Suprapubic skin (tissue), 4 donors: ENCODE results near the gene ETV7. TPM values are rescaled to one million over a fixed set of nuclear protein-coding genes. Genes with fewer than 3 reads are reported as not detected.

Experiments
- DNase-seq, 2 donors: peaks; one replicate each; pipeline ENCODE4 v3.0.0-alpha.2; 2019; ENCODE audit warnings: low spot score in 2 of 2
- H3K27ac ChIP-seq: fragments of 200-600 bp; sonication (generic); one replicate; pipeline ENCODE4 v1.5.1; 2019
- H3K27me3 ChIP-seq: fragments of 200-600 bp; sonication (generic); one replicate; pipeline ENCODE4 v1.5.1; 2019
- H3K36me3 ChIP-seq: fragments of 200-600 bp; sonication (generic); one replicate; pipeline ENCODE4 v1.5.1; 2019
- H3K4me1 ChIP-seq: fragments of 200-600 bp; sonication (generic); one replicate; pipeline ENCODE4 v1.5.1; 2019
- H3K4me3 ChIP-seq: fragments of 200-600 bp; sonication (generic); one replicate; pipeline ENCODE4 v1.5.1; 2019; ENCODE audit warnings: mild to moderate bottlenecking
- H3K9me3 ChIP-seq: fragments of 200-600 bp; sonication (generic); one replicate; pipeline ENCODE4 v1.5.1; 2019
- EP300 ChIP-seq: sonication (generic); formaldehyde crosslinking; IDR thresholded peaks from one replicate; pipeline ENCODE4 v1.6.1; 2017; ENCODE audit warnings: antibody characterized with exemption
- POLR2A ChIP-seq, 2 donors: fragments of 450-650 bp; IDR thresholded peaks; one replicate each; pipeline ENCODE4 v1.6.1; 2017; ENCODE audit warnings: antibody characterized with exemption in 2 of 2, mild to moderate bottlenecking in 2 of 2, moderate library complexity in 2 of 2
- POLR2AphosphoS5 ChIP-seq, 3 donors: sonication (generic); formaldehyde crosslinking; IDR thresholded peaks; one replicate each; pipeline ENCODE4 v1.6.1; 2017; ENCODE audit warnings: antibody characterized with exemption in 3 of 3
- WGBS: methylation state at CpG from one replicate; pipeline ENCODE4 v1.1.5; 2018; 5-methylcytosine and 5-hydroxymethylcytosine counted together
- total RNA-seq, 4 donors: library from RNA; depleted of rRNA; stranded (reverse); fragments of >200 nt; gene quantifications; one replicate each; pipeline ENCODE4 v1.1.0, GENCODE V29; 2016
- TF ChIP-seq, protein P1 (sequence below), 2 donors: fragments of 200-600 bp in 1 of 2; fragments of 450-650 bp in 1 of 2; sonication (generic) in 1 of 2; IDR thresholded peaks; one replicate each; pipeline ENCODE4 v1.5.1; 2016 to 2019; ENCODE audit warnings: antibody characterized with exemption in 2 of 2, mild to moderate bottlenecking in 1 of 2, moderate library complexity in 1 of 2

Gene ETV7
- total RNA-seq, 4 donors from 2014 or later: 5.9 to 13.0 (median 9.5) TPM

DNA sequence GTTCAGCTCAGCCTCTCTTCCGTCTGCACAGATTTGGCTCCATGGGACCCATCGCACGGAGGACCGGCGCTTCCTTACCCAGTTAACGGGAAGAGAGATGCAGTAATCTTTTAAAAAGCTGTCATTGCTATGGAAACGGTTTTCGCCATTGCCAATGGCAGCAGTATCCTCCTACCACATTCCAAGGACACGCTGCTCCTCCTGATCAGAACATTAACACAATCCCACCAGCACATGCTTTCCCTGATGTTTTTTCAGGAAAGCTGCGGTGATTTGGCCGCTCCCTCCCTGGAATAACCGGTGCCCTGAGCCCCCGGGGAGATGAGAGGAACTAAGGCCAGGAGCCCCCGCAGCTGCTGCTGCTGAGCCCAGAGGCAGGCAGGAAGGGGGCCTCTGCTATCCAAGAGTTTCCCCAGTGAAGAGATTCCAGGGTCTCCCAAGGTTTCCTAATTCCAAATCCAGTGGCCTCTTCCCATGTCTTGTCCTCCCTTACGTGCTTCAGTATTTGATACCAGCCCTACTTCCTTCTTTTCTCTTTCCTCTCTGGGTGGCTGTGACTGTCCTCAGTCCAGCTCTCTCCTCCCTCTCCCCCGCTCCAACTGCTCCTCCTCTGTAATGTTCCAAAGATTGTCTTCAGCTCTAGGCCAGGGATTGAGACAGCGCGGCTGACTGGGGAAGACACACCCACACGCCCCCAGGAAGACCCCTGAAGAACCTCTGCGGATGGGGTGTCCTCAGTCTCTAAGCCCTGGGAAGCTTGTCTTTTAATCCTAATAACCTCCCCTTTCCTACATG, 53.3 kb downstream of the ETV7 start:
- H3K27me3 ChIP-seq: peaks cover 31% of the 10 kb centered on the region
- peak overlapping the region; percentile 59 for H3K27ac ChIP-seq
- no peaks in the 10 kb centered on the region for H3K9me3 ChIP-seq
- WGBS: 48% methylated on average over 20 of the region's 20 CpGs
- TF ChIP-seq, protein P1, sequence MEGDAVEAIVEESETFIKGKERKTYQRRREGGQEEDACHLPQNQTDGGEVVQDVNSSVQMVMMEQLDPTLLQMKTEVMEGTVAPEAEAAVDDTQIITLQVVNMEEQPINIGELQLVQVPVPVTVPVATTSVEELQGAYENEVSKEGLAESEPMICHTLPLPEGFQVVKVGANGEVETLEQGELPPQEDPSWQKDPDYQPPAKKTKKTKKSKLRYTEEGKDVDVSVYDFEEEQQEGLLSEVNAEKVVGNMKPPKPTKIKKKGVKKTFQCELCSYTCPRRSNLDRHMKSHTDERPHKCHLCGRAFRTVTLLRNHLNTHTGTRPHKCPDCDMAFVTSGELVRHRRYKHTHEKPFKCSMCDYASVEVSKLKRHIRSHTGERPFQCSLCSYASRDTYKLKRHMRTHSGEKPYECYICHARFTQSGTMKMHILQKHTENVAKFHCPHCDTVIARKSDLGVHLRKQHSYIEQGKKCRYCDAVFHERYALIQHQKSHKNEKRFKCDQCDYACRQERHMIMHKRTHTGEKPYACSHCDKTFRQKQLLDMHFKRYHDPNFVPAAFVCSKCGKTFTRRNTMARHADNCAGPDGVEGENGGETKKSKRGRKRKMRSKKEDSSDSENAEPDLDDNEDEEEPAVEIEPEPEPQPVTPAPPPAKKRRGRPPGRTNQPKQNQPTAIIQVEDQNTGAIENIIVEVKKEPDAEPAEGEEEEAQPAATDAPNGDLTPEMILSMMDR (IDR thresholded peaks at IDR 0.05): no peak
- no peak for TF ChIP-seq POLR2A (IDR thresholded peaks at IDR 0.05)
- no peak for TF ChIP-seq EP300
- TF ChIP-seq POLR2AphosphoS5 (IDR thresholded peaks at IDR 0.05): no peak
- H3K4me3 ChIP-seq: no peak overlapping the region
- no peaks in the 10 kb centered on the region for H3K36me3 ChIP-seq
- DNase-seq: no peak
- peaks cover 13% of the 10 kb centered on the region for H3K4me1 ChIP-seq

DNA sequence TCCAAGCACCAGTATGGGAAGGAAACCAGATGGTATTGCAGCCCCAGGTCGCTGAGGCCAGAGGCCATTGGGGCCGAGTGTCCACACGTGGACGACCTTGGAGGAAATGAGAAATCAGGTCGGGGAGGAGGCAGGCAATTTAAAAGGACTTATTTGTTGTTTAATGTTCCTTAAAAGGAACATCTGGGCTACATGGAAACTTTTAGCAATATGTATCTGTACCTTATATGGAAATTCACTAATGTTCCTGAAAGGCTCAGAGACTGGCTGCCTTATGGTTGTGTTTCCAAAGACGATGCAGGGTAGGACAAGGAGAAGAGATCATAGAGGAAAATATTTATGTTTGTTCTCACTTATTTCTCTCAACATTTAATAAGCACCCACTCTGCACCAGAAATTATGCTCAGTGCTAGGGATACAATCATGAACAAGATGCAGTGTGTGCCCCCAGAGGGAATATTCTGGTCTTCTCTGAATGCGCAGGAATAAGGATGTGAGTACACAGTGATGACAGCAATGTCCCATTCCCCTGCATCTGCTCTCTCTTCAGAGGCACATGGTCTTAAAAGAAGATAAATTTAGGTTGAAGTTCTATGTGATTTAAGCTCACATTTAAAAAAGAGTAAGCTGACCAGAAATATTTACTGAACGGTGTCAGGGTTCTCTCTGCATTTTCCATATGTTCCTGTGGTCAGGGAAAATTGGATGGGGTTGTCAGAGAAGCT, 54.1 kb downstream of the ETV7 start:
- Histone ChIP-seq H3K27ac (no peak overlapping the region), H3K9me3 (no peaks in the 10 kb centered on the region), H3K4me3 (no peak overlapping the region), H3K36me3 (no peaks in the 10 kb centered on the region), H3K4me1 (peaks cover 13% of the 10 kb centered on the region), H3K27me3 (peaks cover 34% of the 10 kb centered on the region)
- WGBS: 68% methylated on average over 8 of the region's 8 CpGs
- no peak for DNase-seq
- TF ChIP-seq, protein P1 (IDR thresholded peaks at IDR 0.05): no peak
- TF ChIP-seq POLR2AphosphoS5 (IDR thresholded peaks at IDR 0.05) (no peak), POLR2A (IDR thresholded peaks at IDR 0.05) (no peak)

DNA sequence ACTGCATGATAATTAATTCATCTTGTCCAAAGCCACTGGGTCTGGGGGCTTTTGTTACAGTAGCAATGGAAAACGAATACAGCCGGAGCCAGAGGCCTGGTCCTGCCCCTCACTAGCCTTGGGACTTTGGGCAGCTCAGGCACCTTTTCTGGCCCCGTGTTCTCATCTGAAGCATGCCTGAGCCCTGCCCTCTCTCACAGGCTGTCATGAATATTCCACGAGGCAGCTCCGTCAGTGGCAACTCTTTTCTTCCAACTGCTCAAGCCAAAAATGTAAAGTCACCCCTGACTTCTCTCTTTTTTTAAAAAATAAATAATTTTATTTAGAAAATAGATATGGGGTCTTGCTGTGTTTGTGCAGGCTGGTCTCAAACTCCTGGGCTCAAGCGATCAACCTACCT, 56.1 kb downstream of the ETV7 start:
- no peaks in the 10 kb centered on the region for H3K36me3 ChIP-seq
- no peak for TF ChIP-seq EP300
- TF ChIP-seq, protein P1 (IDR thresholded peaks at IDR 0.05): no peak
- TF ChIP-seq POLR2AphosphoS5 (IDR thresholded peaks at IDR 0.05): no peak
- TF ChIP-seq POLR2A (IDR thresholded peaks at IDR 0.05): no peak

DNA sequence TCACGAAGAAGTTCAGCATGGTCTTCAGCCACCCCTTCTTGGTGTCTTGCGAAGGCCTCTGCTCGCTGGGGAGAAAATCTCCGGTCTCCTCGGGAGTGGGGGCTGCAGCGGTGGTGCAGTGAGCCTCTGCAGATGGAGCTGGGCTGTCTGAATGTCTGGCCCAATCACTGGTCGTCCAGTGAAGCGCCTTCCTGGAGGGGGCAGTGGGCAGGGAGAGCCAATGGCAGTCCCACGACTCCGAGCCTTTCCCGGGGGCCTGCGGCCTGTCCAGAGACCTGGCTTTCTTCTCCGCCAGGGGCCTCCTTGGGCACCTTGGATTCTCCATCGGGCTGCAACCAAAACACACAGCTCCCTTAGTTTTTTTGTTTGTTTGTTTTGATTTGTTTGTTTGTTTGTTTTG, 57.1 kb downstream of the ETV7 start:
- Histone ChIP-seq H3K27ac (no peak overlapping the region), H3K36me3 (no peaks in the 10 kb centered on the region), H3K4me1 (peaks cover 13% of the 10 kb centered on the region), H3K4me3 (no peak overlapping the region), H3K27me3 (peaks cover 34% of the 10 kb centered on the region), H3K9me3 (no peaks in the 10 kb centered on the region)
- no peak for DNase-seq
- TF ChIP-seq EP300 (no peak), POLR2A (IDR thresholded peaks at IDR 0.05) (no peak)
- WGBS: 89% methylated on average over 11 of the region's 14 CpGs

More for the DNA sequence above, 56.1 kb downstream of the ETV7 start:
- no peak overlapping the region for H3K4me3 ChIP-seq
- WGBS: 88% methylated on average over 6 of the region's 6 CpGs
- no peak overlapping the region for H3K27ac ChIP-seq
- peaks cover 34% of the 10 kb centered on the region for H3K27me3 ChIP-seq
- H3K4me1 ChIP-seq: peaks cover 13% of the 10 kb centered on the region
- no peak for DNase-seq
- no peaks in the 10 kb centered on the region for H3K9me3 ChIP-seq

DNA sequence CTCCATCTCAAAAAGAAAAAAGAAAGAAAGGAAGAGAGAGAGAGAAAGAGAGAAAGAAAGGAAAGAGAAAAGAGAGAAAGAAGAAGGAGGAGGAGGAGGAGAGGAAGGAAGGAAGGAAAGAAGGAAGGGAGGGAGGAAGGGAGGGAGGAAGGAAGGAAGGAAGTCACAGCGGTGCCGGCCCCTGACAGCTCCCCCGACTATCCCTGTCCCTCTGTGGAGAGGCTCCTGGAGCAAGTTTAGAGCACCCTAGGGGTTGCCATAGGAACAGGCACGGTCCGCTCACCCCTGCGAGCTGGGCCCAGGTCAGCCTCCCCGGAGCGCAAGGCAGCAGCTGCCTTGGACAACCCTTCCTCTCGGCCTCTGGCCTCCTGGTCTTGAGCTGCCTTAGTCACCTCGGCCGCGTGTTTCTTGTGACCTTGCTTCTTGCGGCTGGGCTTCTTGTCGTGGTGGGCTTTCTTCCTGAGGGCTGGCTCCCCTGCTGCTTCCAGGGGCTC, 57.6 kb downstream of the ETV7 start:
- H3K27me3 ChIP-seq: peaks cover 30% of the 10 kb centered on the region
- TF ChIP-seq, protein P1 (IDR thresholded peaks at IDR 0.05): no peak
- TF ChIP-seq POLR2A (IDR thresholded peaks at IDR 0.05) (no peak), POLR2AphosphoS5 (IDR thresholded peaks at IDR 0.05) (no peak), EP300 (no peak)
- 76% methylated on average over 14 of the region's 14 CpGs for WGBS

More for the DNA sequence above, 57.6 kb downstream of the ETV7 start:
- peaks cover 11% of the 10 kb centered on the region for H3K4me1 ChIP-seq
- no peaks in the 10 kb centered on the region for H3K36me3 ChIP-seq
- no peak overlapping the region for H3K27ac ChIP-seq
- H3K9me3 ChIP-seq: no peaks in the 10 kb centered on the region
- no peak overlapping the region for H3K4me3 ChIP-seq
- DNase-seq: no peak
